Measurements from ENCODE around the gene POP4. TPM values are rescaled to one million over a fixed set of nuclear protein-coding genes. Genes with fewer than 3 reads are reported as not detected.

Gene POP4
- total and polyA plus RNA-seq, 9 of the 15 experiments (the other 6 are each of a cell fraction or from before 2014, with no cell fraction given) = 42.1 to 128 (median 99.0) TPM

GRCh38 chr19:29660835-29661234, 54.8 kb downstream of the POP4 start (continued):
- peak; percentile 70; the same call in 1 of the 2 replicates for TF ChIP-seq MYNN (IDR thresholded peaks at IDR 0.05)
- TF ChIP-seq MYNN (CRISPR knock-in tag; IDR thresholded peaks at IDR 0.05) = no peak
- TF ChIP-seq E2F6 (IDR thresholded peaks at IDR 0.05; ENCODE audit: borderline replicate concordance in 1 of 2, extremely low read depth in 1 of 2, insufficient read depth in 1 of 2, insufficient read length in 1 of 2, low read depth in 1 of 2, low read length in 1 of 2, poor library complexity in 1 of 2, severe bottlenecking in 1 of 2) = peak in 1 of 2 experiments; percentile 36
- TF ChIP-seq, protein P1, sequence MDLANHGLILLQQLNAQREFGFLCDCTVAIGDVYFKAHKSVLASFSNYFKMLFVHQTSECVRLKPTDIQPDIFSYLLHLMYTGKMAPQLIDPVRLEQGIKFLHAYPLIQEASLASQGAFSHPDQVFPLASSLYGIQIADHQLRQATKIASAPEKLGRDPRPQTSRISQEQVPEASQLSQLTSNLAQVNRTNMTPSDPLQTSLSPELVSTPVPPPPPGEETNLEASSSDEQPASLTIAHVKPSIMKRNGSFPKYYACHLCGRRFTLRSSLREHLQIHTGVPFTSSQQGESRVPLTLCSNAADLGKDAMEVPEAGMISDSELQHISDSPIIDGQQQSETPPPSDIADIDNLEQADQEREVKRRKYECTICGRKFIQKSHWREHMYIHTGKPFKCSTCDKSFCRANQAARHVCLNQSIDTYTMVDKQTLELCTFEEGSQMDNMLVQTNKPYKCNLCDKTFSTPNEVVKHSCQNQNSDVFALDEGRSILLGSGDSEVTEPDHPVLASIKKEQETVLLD (IDR thresholded peaks at IDR 0.05) = peak; percentile 33; the same call in 1 of the 2 replicates
- no peak for TF ChIP-seq HNRNPL (IDR thresholded peaks at IDR 0.05; ENCODE audit: low read depth, low read length)
- TF ChIP-seq, protein P2, sequence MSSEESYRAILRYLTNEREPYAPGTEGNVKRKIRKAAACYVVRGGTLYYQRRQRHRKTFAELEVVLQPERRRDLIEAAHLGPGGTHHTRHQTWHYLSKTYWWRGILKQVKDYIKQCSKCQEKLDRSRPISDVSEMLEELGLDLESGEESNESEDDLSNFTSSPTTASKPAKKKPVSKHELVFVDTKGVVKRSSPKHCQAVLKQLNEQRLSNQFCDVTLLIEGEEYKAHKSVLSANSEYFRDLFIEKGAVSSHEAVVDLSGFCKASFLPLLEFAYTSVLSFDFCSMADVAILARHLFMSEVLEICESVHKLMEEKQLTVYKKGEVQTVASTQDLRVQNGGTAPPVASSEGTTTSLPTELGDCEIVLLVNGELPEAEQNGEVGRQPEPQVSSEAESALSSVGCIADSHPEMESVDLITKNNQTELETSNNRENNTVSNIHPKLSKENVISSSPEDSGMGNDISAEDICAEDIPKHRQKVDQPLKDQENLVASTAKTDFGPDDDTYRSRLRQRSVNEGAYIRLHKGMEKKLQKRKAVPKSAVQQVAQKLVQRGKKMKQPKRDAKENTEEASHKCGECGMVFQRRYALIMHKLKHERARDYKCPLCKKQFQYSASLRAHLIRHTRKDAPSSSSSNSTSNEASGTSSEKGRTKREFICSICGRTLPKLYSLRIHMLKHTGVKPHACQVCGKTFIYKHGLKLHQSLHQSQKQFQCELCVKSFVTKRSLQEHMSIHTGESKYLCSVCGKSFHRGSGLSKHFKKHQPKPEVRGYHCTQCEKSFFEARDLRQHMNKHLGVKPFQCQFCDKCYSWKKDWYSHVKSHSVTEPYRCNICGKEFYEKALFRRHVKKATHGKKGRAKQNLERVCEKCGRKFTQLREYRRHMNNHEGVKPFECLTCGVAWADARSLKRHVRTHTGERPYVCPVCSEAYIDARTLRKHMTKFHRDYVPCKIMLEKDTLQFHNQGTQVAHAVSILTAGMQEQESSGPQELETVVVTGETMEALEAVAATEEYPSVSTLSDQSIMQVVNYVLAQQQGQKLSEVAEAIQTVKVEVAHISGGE (CRISPR knock-in tag; IDR thresholded peaks at IDR 0.05) = no peak
- TF ChIP-seq, protein P3, sequence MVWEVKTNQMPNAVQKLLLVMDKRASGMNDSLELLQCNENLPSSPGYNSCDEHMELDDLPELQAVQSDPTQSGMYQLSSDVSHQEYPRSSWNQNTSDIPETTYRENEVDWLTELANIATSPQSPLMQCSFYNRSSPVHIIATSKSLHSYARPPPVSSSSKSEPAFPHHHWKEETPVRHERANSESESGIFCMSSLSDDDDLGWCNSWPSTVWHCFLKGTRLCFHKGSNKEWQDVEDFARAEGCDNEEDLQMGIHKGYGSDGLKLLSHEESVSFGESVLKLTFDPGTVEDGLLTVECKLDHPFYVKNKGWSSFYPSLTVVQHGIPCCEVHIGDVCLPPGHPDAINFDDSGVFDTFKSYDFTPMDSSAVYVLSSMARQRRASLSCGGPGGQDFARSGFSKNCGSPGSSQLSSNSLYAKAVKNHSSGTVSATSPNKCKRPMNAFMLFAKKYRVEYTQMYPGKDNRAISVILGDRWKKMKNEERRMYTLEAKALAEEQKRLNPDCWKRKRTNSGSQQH (CRISPR knock-in tag; IDR thresholded peaks at IDR 0.05) = no peak
- TF ChIP-seq NBN (IDR thresholded peaks at IDR 0.05; ENCODE audit: low read depth) = 0 out of 2 replicates have a peak, but pooled peaks have one; percentile 52
- TF ChIP-seq GTF2A2 (tag; IDR thresholded peaks at IDR 0.05) = no peak
- TF ChIP-seq SIN3A (IDR thresholded peaks at IDR 0.05; ENCODE audit: borderline replicate concordance in 2 of 2, control insufficient read depth in 1 of 2, low read depth in 2 of 2, low read length in 2 of 2) = no peak
- peak in 1 of 2 experiments; percentile 75; a peak in 1 of 4 replicates for TF ChIP-seq TEAD1 (CRISPR knock-in tag; IDR thresholded peaks at IDR 0.05)

All from K562 (cell line).